HCT116 (cell line): Measurements from ENCODE around the gene PDSS1. TPM values are rescaled to one million over a fixed set of nuclear protein-coding genes. Genes with fewer than 3 reads are reported as not detected.
"Not testable (repeated sequence)": the region's sequence is repeated elsewhere in the genome, so short reads cannot be mapped to it uniquely, and the experiment has no call there.

Experiments
- ATAC-seq: fragments of 200-7000 bp; cut with Tn5 transposase; 2 replicates; pipeline ENCODE4 v1.9.1; 2020; ENCODE audit warnings: mild to moderate bottlenecking, moderate library complexity
- BruUV-seq: library from RNA; stranded (reverse); fragments of 400-500 nt; replicated peaks from 2 replicates; lab custom pipeline; 2021; lab: Mats Ljungman, UMichigan
- CTCF ChIA-PET: fragments of 300-600 bp; sonication (Branson Sonifier 250); formaldehyde crosslinking; loops from one replicate; lab custom pipeline; 2021; ENCODE audit warnings: antibody characterized with exemption; lab: Charles Lee
- POLR2A ChIA-PET: fragments of 300-600, 350-600 bp; sonication (Branson Sonifier 250); formaldehyde crosslinking; loops from one replicate; lab custom pipeline; 2021; ENCODE audit warnings: antibody characterized with exemption; lab: Charles Lee
- RAD21 ChIA-PET, 2 experiments: fragments of 300-600 bp; sonication (Branson Sonifier 250); formaldehyde crosslinking; loops; one replicate each; lab custom pipeline; 2023; ENCODE audit warnings: low total read pairs in 2 of 2; ENCODE audit not compliant: uncharacterized antibody in 2 of 2, unreplicated experiment in 2 of 2, low non-redundant PET in 1 of 2; lab: Charles Lee
- DNase-seq: peaks from one replicate; pipeline ENCODE4 v3.0.0-alpha.2; 2010; ENCODE audit warnings: low read depth, low spot score
- H2AFZ ChIP-seq: fragments of 200-600 bp; shearing (Covaris generic), sonication (generic); 2 replicates; pipeline ENCODE4 v1.6.1; 2017; ENCODE audit warnings: low read depth, mixed run types, mixed read lengths, antibody characterized with exemption, low read length; ENCODE audit not compliant: poor library complexity, severe bottlenecking
- H3K27ac ChIP-seq: 2 replicates; pipeline ENCODE4 v1.5.1; 2012; ENCODE audit warnings: low read depth, low read length
- H3K27me3 ChIP-seq: fragments of 200-600 bp; sonication (generic); 2 replicates; pipeline ENCODE4 v1.6.1; 2016; ENCODE audit warnings: mixed run types, low read length, mixed read lengths; ENCODE audit not compliant: insufficient read depth
- H3K36me3 ChIP-seq, 2 experiments: fragments of 200-500 bp in 1 of 2; fragments of 200-600 bp in 1 of 2; sonication (Bioruptor generic) in 1 of 2; sonication (generic) in 1 of 2; 2 replicates each; pipeline versions ENCODE4 v1.5.1 to v1.6.1; 2014 to 2016; ENCODE audit warnings: low read length in 2 of 2, inconsistent platforms in 1 of 2, mixed read lengths in 1 of 2, mixed run types in 1 of 2; ENCODE audit not compliant: insufficient read depth in 2 of 2, control insufficient read depth in 1 of 2
- H3K4me1 ChIP-seq, 2 experiments: fragments of 200-600 bp in 1 of 2; sonication (generic) in 1 of 2; 2 replicates each; pipeline versions ENCODE4 v1.5.1 to v1.6.1; 2012 to 2017; ENCODE audit warnings: low read length in 2 of 2, inconsistent platforms in 1 of 2, mild to moderate bottlenecking in 1 of 2, mixed read lengths in 1 of 2, mixed run types in 1 of 2, moderate library complexity in 1 of 2; ENCODE audit not compliant: insufficient read depth in 2 of 2, control insufficient read depth in 1 of 2
- H3K4me2 ChIP-seq: fragments of 200-600 bp; sonication (generic); 2 replicates; pipeline ENCODE4 v1.6.1; 2017; ENCODE audit warnings: mixed run types, low read length, mixed read lengths
- H3K4me3 ChIP-seq, 2 experiments: fragments of 200-600 bp in 1 of 2; sonication (generic) in 1 of 2; replicated peaks in 1 of 2; 2 replicates each; pipeline ENCODE4 v1.5.1; 2011 to 2016; ENCODE audit warnings: low read length in 2 of 2, control low read depth in 1 of 2, low read depth in 1 of 2, mild to moderate bottlenecking in 1 of 2, mixed read lengths in 1 of 2, mixed run types in 1 of 2
- H3K79me2 ChIP-seq: fragments of 200-600 bp; sonication (generic); 2 replicates; pipeline ENCODE4 v1.6.1; 2017; ENCODE audit warnings: mild to moderate bottlenecking, mixed run types, low read length, moderate library complexity, mixed read lengths; ENCODE audit not compliant: insufficient read depth
- H3K9ac ChIP-seq: fragments of 200-600 bp; sonication (generic); 2 replicates; pipeline ENCODE4 v1.6.1; 2016; ENCODE audit warnings: low read length, mixed read lengths
- H3K9me2 ChIP-seq: fragments of 200-600 bp; sonication (generic), shearing (Covaris generic); 2 replicates; pipeline ENCODE4 v1.6.1; 2017; ENCODE audit warnings: mixed run types, mild to moderate bottlenecking, moderate library complexity; ENCODE audit not compliant: insufficient read depth
- H3K9me3 ChIP-seq, 2 experiments: fragments of 200-500 bp in 1 of 2; fragments of 200-600 bp in 1 of 2; sonication (Bioruptor generic) in 1 of 2; sonication (generic) in 1 of 2; 2 replicates each; pipeline ENCODE4 v1.6.1; 2014 to 2017; ENCODE audit warnings: low read length in 2 of 2, mixed read lengths in 2 of 2, inconsistent platforms in 1 of 2, low read depth in 1 of 2, mild to moderate bottlenecking in 1 of 2, mixed run types in 1 of 2, moderate library complexity in 1 of 2; ENCODE audit not compliant: control insufficient read depth in 1 of 2, insufficient read depth in 1 of 2
- H4K20me1 ChIP-seq: fragments of 200-600 bp; sonication (generic), shearing (Covaris generic); 2 replicates; pipeline ENCODE4 v1.6.1; 2017; ENCODE audit warnings: mixed run types, mild to moderate bottlenecking, moderate library complexity; ENCODE audit not compliant: insufficient read depth
- CBX3 ChIP-seq: IDR thresholded peaks from 2 replicates; pipeline ENCODE4 v1.6.1; 2012; ENCODE audit warnings: low read depth
- FOSL1 ChIP-seq: IDR thresholded peaks from 2 replicates; pipeline ENCODE4 v1.6.1; 2012; ENCODE audit warnings: low read depth
- POLR2A ChIP-seq: IDR thresholded peaks from 2 replicates; pipeline ENCODE4 v1.7.0; 2011; ENCODE audit warnings: borderline replicate concordance; ENCODE audit not compliant: insufficient read depth, insufficient read length; ENCODE audit errors: extremely low read depth
- RAD21 ChIP-seq: IDR thresholded peaks from 2 replicates; pipeline ENCODE4 v1.6.1; 2012; ENCODE audit warnings: low read depth, mild to moderate bottlenecking
- SIN3A ChIP-seq: IDR thresholded peaks from 2 replicates; pipeline ENCODE4 v1.6.1; 2012; ENCODE audit warnings: low read depth
- ZNF274 ChIP-seq: fragments of 200-500 bp; sonication (Bioruptor generic); IDR thresholded peaks from 2 replicates; pipeline ENCODE4 v1.6.1; 2014; ENCODE audit warnings: mild to moderate bottlenecking, low read depth, low read length, inconsistent platforms
- intact Hi-C: fragments of 100-400 bp; cut with micrococcal nuclease; formaldehyde crosslinking; loops from 2 replicates; pipeline ENCODE4 v1.10.0; 2022
- total RNA-seq: library from RNA; stranded (reverse); gene quantifications from one replicate; pipeline ENCODE4 v1.2.1, GENCODE V29; 2021; ENCODE audit not compliant: unreplicated experiment
- TF ChIP-seq, protein P1 (sequence below), 3 experiments: fragments of 200-600 bp in 1 of 3; sonication (generic) in 1 of 3; IDR thresholded peaks in 2 of 3; conservative IDR thresholded peaks in 1 of 3; 2 replicates each; pipeline ENCODE4 v1.5.1; 2012 to 2017; ENCODE audit warnings: low read depth in 2 of 3, low read length in 2 of 3, antibody characterized with exemption in 1 of 3, borderline replicate concordance in 1 of 3, control low read depth in 1 of 3, mild to moderate bottlenecking in 1 of 3, mixed read lengths in 1 of 3, mixed run types in 1 of 3, moderate library complexity in 1 of 3; ENCODE audit not compliant: insufficient read depth in 1 of 3

Gene PDSS1
- total RNA-seq, 1 experiment from 2014 or later, result 23.5 TPM

DNA sequence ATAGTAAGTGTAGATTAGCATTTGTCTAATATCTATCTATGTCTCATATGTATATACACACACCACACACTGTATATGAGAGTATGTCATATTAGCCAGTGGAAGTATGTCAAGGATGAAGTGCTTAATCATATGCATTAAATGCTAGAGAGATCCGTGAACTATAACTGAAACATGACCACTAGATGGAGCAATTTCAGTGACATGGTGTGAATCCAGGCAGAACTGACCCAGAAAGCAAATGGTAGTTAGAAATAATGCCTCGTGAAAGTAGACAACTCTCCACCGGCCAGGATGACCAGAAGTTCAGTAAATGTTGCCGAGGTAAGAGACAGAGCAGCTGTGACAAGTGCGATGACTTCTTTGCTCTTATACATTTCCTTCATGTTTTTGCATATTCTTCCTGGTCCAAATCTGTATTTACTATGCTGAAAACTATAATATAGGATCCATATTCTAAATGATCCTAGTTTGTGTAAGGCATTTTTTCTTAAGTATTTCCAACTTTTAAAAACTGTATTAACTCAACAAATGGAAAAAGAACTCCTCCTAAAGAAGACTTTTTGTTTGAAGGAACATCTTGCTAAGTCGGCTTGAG, 12.7 kb upstream of the PDSS1 start:
- CTCF ChIA-PET, H4K20me1 ChIP-seq, H3K9ac ChIP-seq, H3K9me2 ChIP-seq, POLR2A ChIA-PET, RAD21 ChIA-PET, H3K4me1 ChIP-seq, intact Hi-C loops, BruUV-seq, H3K9me3 ChIP-seq, H3K36me3 ChIP-seq, H3K79me2 ChIP-seq, H3K27ac ChIP-seq, H3K27me3 ChIP-seq, H3K4me3 ChIP-seq: not testable (repeated sequence)
- ATAC-seq (peak; percentile 87), DNase-seq (peak; percentile 34)
- Histone ChIP-seq H2AFZ (peak overlapping the region; percentile 97), H3K4me2 (0 out of 2 replicates have a peak overlapping the region, but pooled peaks have one; percentile 16)
- TF ChIP-seq, protein P1, sequence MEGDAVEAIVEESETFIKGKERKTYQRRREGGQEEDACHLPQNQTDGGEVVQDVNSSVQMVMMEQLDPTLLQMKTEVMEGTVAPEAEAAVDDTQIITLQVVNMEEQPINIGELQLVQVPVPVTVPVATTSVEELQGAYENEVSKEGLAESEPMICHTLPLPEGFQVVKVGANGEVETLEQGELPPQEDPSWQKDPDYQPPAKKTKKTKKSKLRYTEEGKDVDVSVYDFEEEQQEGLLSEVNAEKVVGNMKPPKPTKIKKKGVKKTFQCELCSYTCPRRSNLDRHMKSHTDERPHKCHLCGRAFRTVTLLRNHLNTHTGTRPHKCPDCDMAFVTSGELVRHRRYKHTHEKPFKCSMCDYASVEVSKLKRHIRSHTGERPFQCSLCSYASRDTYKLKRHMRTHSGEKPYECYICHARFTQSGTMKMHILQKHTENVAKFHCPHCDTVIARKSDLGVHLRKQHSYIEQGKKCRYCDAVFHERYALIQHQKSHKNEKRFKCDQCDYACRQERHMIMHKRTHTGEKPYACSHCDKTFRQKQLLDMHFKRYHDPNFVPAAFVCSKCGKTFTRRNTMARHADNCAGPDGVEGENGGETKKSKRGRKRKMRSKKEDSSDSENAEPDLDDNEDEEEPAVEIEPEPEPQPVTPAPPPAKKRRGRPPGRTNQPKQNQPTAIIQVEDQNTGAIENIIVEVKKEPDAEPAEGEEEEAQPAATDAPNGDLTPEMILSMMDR (IDR thresholded peaks at IDR 0.05 in 2 of 3, conservative IDR thresholded peaks at IDR 0.05 in 1 of 3; ENCODE audit: borderline replicate concordance in 1 of 3, insufficient read depth in 1 of 3, low read depth in 2 of 3, low read length in 2 of 3), result peak; percentile 25 to 60 (median 55); a peak in 5 of 6 replicates
- peak; percentile 37 for TF ChIP-seq RAD21
- 0 out of 2 replicates have a peak, but pooled peaks have one; percentile 26 for TF ChIP-seq CBX3

DNA sequence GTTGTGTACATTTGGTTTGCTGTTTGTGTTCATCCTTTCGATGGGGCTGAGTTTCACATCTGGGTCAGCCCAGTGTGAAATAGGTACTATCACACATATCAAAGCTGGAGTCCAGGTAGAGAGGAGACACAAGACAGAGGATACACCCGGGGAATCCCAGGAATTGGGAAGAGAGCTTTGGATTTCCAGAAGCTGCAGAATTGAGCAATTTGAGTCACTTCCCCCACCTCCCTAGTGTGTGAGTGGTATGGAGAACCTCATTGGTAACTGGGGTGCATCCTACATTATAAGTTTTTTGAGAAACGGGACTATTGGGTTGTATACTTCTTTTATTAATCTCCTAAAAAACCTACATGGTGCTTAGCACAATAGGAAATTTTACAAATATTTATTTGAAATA, 12.1 kb upstream of the PDSS1 start:
- Histone ChIP-seq H3K4me1 (peaks cover 0 to 6% of the 10 kb centered on the region in 2 experiments; a peak in 2 of 4 replicates), H3K27ac (no peak overlapping the region), H4K20me1 (no peaks in the 10 kb centered on the region), H2AFZ (peak overlapping the region; percentile 97), H3K4me3 (no peak overlapping the region), H3K9ac (no peak overlapping the region), H3K27me3 (no peaks in the 10 kb centered on the region), H3K79me2 (no peaks in the 10 kb centered on the region), H3K4me2 (no peak overlapping the region), H3K9me2 (no peaks in the 10 kb centered on the region), H3K9me3 (no peaks in the 10 kb centered on the region), H3K36me3 (no peaks in the 10 kb centered on the region)
- DNase-seq (no peak), ATAC-seq (no peak)
- intact Hi-C loops, result no loop called here
- RAD21 ChIA-PET, result no interaction called here
- BruUV-seq, result no TSS peak
- TF ChIP-seq POLR2A (no peak), ZNF274 (no peak), SIN3A (no peak), FOSL1 (no peak)
- POLR2A ChIA-PET, result no interaction called here
- CTCF ChIA-PET, result no interaction called here
